Limb (tissue), 2 donors: ENCODE data around the gene DDX51.
"Not testable (repeated sequence)": the region's sequence is repeated elsewhere in the genome, so short reads cannot be mapped to it uniquely, and the experiment has no call there.

Source experiments
- DNase-seq, 2 donors: peaks; one replicate each; pipeline ENCODE4 v3.0.0-alpha.2; 2016; ENCODE audit errors: extremely low spot score in 2 of 2

DDX51 gene

DNA sequence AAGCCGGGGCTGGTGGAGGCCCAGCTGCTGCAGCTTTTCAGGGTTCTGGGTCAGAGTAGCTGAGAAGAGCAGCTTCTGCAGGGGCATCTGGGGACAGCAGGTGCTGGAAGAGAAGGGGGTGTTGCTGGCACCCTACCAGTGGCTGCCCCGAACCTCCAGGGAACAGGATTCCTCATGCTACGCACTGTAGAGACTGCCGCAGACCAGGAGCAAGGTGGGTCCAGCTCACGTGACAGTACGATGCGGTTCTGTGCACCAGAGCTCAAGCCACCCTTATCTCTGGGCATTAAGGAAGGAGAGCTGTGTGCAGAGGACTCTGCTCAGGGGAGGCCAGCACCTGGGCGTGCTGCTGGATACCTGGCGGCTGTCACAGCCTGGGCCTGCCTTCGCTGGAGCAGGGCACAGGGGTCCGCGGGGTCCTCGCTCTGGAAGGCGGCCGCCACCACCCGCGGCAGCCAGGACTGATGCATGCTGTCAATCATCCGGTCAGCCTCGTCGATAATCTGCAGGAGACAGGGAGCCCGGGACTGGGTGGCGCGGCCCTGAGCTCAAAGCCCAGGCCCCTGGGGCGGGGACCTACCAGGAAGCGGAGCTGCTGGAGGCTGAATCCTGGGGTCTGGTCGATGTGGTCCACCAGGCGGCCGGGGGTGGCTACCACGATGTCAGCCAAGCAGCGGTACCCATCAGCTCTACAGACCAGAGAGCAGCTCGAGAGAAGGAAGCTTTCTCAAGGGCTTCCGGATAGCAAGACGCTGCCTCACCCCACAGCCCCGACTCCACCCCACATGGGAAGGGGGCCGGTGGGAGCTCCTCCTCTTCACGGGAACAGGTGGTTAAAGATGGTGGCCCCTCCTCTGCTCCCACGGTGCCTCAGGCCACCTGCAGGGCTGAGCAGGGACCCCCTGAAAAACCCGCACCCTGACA lies 2.9 kb downstream of the DDX51 start:
- no peak for DNase-seq

DNA sequence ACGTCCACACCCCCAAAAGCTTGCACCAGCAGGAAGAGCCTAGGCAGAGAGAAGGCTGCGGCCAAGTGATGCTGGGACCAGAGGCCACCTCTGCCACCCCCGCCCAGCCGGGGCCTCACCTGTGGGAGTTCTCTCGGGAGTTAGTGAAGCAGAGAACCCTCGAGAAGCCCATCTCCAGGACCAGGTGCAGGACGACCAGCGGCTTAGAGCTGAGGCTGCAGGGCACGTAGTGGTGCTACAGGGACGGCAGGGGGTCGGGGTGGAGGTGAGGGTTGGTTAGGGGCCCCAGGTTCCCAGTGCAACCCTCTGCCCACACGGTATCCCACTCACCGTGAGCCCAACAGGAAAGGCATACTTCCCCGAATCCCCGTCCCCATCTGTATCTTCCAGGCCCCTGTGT lies 3.6 kb downstream of the DDX51 start:
- DNase-seq, result no peak

DNA sequence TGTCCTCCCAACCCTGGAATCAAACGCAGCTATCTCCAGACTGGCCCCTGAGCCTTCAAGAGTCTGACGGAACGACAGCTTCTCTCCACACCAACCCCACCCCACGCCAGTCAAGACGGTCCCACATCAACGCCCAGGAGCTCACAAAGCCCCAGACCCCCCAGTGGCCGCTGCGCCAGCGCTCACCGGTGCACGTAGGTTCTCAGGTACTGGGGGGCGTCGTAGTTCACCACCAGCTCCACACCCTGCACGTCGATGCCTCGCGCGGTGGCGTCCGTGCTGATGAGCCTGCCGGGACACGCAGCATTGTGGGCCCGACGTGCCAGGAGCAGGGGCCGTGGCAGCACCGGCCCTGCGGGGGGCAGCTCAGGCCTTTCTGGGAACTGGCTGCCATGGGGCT lies 4.2 kb downstream of the DDX51 start:
- no peak for DNase-seq

DNA sequence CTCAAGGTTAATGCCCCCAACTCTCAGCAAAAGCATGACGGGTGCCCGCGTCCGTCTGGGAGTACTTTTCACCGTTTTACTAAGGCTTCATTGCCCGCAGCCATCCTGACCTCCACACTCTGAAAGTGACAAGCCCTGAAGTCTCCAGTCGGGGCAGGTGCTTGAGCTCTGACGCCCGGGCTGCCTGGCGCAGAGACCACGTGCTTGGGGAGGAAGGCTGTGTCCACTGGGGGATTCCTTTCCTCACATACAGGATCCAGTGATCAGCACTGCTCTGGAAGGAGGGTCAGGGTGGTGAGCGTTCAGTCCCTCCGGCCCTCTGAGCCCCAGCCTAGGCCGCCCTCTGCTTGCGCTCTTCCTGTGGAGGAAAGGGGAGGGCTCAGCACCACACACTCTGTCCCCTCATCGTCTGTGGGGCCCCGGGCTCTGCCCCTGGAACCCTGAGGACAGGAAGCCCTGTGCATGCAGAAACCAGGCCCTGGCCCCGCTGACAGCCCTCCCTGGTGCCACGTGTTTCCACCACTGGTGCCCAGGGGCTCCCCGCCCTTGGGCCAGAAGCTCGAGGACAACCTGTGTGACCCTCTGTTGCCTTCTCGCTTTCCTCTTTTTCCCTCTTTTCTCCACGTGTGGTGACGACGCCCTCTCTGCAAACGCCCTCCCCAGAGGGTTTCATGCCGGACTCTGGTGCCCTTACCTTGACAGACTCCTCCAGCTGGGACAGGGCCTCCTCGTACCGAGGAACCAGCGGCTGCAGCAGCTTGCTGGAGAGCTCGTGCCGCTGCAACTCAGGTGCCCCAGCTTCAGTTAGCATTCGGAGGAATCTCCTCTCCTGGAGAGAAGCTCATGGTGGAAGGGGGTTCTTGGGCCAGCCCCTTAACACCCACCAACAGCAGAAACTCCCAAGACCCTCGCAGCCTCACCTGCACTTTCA lies 4.9 kb downstream of the DDX51 start:
- DNase-seq, result no peak

DNA sequence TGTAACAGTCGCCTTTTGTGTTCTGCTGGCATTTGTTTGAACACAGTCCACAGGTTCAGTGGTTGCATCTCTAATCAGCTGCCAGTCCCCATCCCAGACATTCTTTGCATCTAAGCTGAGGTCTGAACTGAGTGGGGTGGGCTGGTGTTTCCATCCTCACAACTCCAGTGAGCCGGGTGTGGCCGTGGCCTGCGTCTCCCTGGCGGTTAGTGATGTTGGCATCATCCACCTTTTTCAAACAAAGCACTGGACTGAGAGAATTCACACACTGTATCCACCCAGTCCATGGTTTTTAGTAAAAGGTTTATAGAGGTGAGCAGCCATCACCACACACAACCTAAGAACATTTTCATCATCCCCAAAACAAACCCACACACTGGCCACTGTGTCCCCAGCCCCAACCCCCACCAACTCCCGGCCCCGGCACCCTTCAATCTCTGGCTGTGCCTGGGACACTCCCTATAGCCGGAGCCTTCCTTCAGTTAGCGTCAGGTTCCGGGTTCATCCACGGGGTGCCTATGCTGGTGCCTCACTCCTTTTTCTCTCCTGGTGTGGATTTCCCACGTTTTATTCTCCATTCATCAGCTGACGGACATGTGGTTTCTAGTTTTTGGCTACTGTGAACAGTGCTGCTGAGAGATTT lies 6.5 kb downstream of the DDX51 start:
- DNase-seq, result no peak

- DNase-seq, result not testable (repeated sequence)
These were observed 7.9 kb downstream of the DDX51 start for GRCh38 chr12:132136226-132136625.

- DNase-seq, result not testable (repeated sequence)
These were observed 9.4 kb downstream of the DDX51 start for GRCh38 chr12:132134653-132135183.

GRCh38 chr12:132133952-132134652 lies 10.0 kb downstream of the DDX51 start:
- peak in 1 of 2 donors; percentile 34 for DNase-seq

DNA sequence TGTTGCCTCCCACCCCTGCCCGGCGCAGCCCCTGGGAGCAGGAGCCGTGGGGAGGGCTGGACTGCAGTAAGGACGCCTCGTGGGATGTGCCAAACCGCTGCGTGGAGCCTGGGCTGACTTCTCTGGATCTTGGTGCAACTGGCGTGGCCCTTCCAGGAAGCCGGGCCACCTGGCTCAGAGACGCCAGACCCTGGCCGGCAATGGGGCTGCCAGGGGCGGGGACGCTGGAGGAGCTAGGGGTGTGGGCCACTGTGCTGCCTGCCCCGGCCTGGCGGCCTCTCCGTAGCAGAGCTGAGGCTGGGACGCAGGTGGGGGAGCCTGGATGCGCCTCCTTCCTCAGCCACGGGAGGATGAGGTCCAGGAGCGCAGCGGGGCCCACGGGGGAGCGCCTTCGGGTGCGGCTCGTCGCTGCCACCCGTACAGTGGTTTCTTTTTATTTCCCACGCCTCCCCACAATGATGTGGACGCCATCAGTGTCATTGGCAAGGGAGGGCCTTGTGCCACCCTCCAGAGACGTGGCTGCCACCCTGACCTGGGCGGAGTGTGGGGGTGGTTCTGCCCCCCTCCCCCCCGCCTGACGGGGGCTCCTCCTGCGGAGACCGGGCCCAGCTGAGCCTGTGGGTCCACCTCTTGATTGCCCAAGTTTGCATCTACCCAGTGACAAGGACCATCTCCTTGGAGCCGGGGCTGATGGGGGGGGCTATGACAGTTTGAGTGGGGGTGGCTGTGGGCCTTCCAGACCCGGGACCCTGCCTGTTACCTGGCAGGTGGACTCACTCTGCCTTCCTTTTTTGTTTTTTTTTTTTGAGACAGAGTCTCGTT lies 11.3 kb downstream of the DDX51 start:
- no peak for DNase-seq

GRCh38 chr12:132131952-132132351 lies 12.2 kb downstream of the DDX51 start:
- DNase-seq, result no peak

GRCh38 chr12:132131229-132131628 lies 12.9 kb downstream of the DDX51 start:
- DNase-seq, result no peak

GRCh38 chr12:132130690-132131089 lies 13.4 kb downstream of the DDX51 start:
- no peak for DNase-seq

- no peak for DNase-seq
These were observed 15.1 kb downstream of the DDX51 start for GRCh38 chr12:132129007-132129406.

DNA sequence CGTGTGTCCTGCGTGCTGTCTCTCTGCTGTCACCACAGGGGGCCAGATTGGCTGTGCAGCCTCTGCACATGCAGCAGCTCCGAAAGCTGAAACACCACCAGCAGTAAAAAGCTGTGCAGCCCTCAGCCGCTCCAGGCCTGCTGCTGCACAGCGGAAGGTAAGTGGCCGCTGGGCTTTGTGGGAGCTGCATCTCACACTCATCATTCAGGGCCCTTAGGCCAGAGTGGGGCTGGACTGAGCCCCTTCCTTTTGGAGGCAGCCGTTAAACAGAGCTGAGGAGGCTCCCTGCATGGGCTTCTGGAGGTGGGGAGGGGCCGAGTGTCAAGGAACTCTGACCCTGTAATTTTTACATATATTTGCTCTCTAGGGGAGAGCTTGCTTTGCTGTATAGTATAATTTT lies 17.1 kb downstream of the DDX51 start:
- no peak for DNase-seq

- DNase-seq, result no peak
These were observed 18.4 kb downstream of the DDX51 start for GRCh38 chr12:132125736-132126135.

DNA sequence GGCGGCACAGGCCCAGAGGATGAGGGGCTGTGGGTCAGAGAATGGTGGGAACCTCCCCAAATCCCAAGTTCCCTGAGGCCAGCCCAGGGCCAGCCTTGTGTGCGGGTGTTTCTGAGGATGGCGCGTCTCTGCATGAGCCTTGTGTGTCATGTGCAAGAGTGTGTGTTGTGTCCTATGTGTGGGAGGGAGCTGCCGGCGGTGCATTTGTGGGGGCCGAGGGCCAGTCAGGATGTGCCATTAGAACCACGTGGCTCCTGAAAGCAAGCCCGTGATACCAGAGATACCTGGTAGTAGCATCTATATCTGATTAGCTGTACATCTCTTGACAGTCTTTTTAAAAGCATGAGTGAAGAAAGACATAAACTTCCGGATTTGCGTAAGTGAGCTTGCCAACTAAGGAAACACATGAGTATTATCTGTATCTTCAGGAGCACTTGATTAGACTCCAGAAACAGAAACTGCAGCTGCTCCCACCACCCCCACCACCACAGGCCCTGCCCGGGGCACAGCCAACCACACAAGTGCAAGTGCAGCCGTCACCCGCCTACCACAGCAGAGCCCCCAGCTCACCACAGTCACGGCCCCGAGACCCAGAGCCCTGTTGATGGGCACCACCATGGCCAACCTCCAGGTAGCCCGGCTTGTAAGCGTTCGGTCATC lies 19.2 kb downstream of the DDX51 start:
- no peak for DNase-seq

DNA sequence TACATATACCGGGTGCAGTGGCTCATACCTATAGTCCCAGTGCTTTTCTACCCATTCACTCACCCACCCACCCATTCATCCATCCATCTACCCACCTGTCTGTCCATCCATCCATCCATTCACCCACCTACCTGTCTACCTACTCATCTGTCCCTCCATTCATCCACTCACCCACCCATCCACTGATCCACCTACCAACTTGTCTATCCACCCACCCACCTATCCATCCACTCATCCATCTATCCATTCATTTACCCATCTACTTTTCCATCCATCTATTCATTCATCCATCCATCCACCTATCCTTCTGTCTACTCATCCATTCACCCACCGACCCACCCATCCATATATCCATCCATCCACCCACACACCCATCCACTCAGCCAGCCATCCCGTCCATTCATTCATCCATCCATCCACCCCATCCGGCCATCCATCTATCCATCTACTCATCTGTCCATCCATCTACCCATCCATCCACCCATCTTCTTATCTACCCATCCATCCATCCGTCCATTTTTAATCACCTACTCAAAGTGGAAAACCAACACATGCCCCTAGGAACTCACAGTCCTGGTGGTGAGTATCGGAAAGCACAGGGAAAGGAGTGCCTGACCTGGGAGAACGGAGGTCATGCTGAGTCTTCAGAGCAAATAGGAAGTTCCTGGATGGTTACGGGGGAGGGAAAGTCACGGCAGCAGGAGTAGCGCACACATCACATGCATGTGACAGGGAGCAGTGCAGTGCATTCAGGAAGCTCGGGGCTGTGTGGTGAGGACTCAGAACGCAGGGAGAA lies 20.0 kb downstream of the DDX51 start:
- DNase-seq, result no peak

DNA sequence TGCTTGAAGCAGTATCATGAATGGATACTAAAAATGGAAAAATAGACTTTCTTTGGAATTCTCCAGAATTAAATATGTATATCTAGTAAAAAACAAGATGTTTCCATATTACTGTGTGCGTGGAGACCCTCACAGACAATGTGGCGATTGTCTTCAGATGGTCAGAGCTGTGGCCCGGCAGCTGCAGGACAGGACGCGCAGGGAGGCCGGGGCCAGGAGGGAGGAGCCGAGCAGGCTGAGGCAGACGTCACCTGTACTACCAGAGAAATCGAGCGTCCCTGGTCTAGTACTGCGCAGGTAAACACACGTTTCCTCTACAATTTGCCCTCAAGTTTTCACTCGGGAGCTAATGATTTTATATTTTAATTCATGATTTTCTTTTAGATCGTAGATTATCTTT lies 22.8 kb downstream of the DDX51 start:
- no peak for DNase-seq

DNA sequence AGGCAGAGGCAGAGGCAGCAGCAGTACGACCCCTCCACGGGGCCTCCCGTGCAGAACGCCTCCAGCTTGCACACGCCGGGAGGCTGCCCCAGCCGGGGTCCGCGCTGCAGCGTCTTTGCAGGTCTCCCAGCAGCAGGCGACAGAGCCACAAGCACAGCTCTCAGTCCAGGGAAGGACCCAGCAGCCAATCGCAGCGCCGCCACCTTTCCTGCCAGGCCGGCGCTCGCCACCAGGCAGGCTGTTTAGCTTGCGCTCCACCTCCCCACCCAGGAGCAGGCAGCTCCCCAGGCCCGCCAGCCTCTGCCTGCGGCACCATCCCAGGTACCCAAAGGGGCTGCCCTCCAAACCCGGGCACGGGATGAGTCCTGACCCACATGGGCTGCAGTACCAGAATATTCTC lies 25.2 kb downstream of the DDX51 start:
- no peak for DNase-seq
